ENCODE measurements around the gene FBXL17. TPM values are rescaled to one million over a fixed set of nuclear protein-coding genes. Genes with fewer than 3 reads are reported as not detected.

The FBXL17 gene
- total RNA-seq, 1 donor from 2014 or later: 11.1 TPM

DNA sequence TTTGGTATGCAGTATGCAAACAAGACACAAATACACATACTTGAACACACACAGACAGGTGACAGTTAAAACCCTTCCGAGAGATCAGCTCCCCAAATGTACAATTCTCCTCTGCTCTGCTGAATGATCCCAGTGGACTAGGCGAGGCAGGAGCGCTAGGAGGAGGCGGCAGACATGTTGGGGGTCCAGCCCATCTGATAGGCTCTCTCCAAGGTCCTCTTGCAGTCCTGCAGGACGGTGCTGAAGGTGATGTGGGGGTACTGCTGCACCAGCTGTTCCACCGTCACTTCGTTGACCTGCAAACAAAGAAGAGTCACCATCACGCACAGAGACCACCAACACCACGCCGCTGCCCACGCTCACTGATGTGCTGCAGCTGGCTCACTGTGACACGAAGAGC is 520.3 kb downstream of the FBXL17 start:
- H3K4me1 Mint-ChIP-seq (ENCODE audit: unreplicated experiment): no peaks in the 10 kb centered on the region
- H3K36me3 Mint-ChIP-seq: peaks cover 6% of the 10 kb centered on the region
- DNase-seq (ENCODE audit: extremely low spot score, unreplicated experiment): no peak
- no peak overlapping the region for H3K4me3 Mint-ChIP-seq
- H3K27ac Mint-ChIP-seq: no peak overlapping the region
- peaks cover 7% of the 10 kb centered on the region for H3K9me3 Mint-ChIP-seq
- TF ChIP-seq, protein P1, sequence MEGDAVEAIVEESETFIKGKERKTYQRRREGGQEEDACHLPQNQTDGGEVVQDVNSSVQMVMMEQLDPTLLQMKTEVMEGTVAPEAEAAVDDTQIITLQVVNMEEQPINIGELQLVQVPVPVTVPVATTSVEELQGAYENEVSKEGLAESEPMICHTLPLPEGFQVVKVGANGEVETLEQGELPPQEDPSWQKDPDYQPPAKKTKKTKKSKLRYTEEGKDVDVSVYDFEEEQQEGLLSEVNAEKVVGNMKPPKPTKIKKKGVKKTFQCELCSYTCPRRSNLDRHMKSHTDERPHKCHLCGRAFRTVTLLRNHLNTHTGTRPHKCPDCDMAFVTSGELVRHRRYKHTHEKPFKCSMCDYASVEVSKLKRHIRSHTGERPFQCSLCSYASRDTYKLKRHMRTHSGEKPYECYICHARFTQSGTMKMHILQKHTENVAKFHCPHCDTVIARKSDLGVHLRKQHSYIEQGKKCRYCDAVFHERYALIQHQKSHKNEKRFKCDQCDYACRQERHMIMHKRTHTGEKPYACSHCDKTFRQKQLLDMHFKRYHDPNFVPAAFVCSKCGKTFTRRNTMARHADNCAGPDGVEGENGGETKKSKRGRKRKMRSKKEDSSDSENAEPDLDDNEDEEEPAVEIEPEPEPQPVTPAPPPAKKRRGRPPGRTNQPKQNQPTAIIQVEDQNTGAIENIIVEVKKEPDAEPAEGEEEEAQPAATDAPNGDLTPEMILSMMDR (conservative IDR thresholded peaks at IDR 0.05): no peak
- H3K27me3 Mint-ChIP-seq: no peaks in the 10 kb centered on the region

DNA sequence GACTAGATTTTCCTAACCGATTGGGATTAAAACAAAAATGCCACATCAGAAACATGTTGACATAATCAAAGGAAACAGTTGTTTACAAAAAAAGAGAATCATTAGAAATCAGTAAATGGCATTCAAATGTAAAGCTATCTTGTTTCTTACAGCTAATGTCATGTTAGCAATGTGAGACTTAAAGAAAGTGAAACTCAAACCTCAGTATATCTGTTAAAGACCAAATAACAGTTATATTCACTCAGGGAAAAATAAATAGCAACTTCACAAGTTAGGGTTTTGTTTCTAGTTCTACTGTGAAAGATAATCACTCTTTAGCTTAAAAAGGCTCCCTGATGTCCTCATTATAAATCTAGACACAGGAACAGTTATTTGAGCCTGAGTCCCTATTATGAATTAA is 521.9 kb downstream of the FBXL17 start:
- Mint-ChIP-seq H3K27ac (no peak overlapping the region), H3K36me3 (peaks cover 6% of the 10 kb centered on the region), H3K4me1 (ENCODE audit: unreplicated experiment) (no peaks in the 10 kb centered on the region), H3K9me3 (peaks cover 7% of the 10 kb centered on the region), H3K4me3 (no peak overlapping the region), H3K27me3 (no peaks in the 10 kb centered on the region)
- TF ChIP-seq, protein P1 (conservative IDR thresholded peaks at IDR 0.05): no peak
- no peak for DNase-seq (ENCODE audit: extremely low spot score, unreplicated experiment)

DNA sequence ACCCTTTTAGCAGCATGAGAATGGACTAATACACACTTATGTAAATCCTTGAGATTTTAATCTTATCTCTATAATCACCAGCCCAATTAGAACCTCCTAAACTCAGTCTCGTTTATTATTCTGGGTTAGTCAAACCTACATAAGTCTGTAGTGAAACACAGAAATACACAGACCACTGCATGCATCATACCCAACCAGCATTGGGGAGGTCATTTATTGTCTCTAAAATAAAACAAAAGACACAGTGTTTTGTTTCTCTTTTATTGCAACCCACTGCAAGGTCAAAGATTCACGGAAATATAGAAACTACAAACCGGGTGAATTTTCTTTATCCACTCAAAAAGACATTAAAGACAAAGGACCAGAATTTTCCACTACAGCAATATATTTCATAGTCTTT is 523.1 kb downstream of the FBXL17 start:
- H3K27ac Mint-ChIP-seq: no peak overlapping the region
- H3K36me3 Mint-ChIP-seq: no peaks in the 10 kb centered on the region
- H3K4me1 Mint-ChIP-seq (ENCODE audit: unreplicated experiment): no peaks in the 10 kb centered on the region
- H3K4me3 Mint-ChIP-seq: no peak overlapping the region
- H3K9me3 Mint-ChIP-seq: no peaks in the 10 kb centered on the region
- H3K27me3 Mint-ChIP-seq: no peaks in the 10 kb centered on the region
- TF ChIP-seq, protein P1 (conservative IDR thresholded peaks at IDR 0.05): no peak
- DNase-seq (ENCODE audit: extremely low spot score, unreplicated experiment): no peak

DNA sequence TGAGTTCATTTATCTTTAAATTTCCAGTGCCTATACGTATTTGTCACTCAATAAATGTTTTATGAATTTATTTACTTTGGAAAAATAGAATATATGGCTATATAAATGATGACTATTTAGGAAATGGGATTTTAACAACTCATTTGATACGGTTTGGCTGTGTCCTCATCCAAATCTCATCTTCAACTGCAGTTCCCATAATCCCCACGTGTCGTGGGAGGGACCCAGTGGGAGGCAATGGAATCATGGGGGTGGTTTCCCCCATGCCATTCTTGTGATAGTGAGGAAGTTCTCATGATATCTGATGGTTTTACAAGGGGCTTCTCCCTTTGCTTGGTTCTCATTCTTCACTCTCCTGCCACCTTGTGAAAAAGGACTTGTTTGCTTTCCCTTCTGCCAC is 523.6 kb downstream of the FBXL17 start:
- no peak overlapping the region for H3K4me3 Mint-ChIP-seq
- no peak for DNase-seq (ENCODE audit: extremely low spot score, unreplicated experiment)
- no peaks in the 10 kb centered on the region for H3K4me1 Mint-ChIP-seq (ENCODE audit: unreplicated experiment)

DNA sequence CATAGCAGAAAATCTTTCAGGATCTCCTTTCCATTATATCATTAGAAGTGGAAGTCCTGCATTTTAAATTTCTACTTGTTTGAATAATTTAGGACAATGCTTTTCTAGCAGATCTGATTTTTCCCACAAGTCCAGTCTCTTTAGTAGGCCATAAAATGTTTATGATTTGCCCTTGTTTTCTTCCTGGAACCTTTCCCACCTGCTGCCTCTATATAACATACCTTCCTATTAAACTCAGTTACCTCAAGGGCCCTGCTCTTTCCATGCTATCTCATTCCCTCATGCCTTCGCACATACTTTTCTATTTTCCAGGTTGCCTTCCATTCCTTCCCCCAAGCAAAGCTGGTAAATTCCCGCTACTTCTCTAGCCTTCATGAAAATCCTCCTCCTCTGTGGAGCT is 524.1 kb downstream of the FBXL17 start:
- no peaks in the 10 kb centered on the region for H3K4me1 Mint-ChIP-seq (ENCODE audit: unreplicated experiment)
- no peak overlapping the region for H3K27ac Mint-ChIP-seq
- no peak for DNase-seq (ENCODE audit: extremely low spot score, unreplicated experiment)
- no peaks in the 10 kb centered on the region for H3K36me3 Mint-ChIP-seq
- TF ChIP-seq, protein P1 (conservative IDR thresholded peaks at IDR 0.05): no peak
- H3K9me3 Mint-ChIP-seq: no peaks in the 10 kb centered on the region
- no peaks in the 10 kb centered on the region for H3K27me3 Mint-ChIP-seq
- no peak overlapping the region for H3K4me3 Mint-ChIP-seq

More for the DNA sequence above, 523.6 kb downstream of the FBXL17 start:
- no peaks in the 10 kb centered on the region for H3K36me3 Mint-ChIP-seq
- TF ChIP-seq, protein P1 (conservative IDR thresholded peaks at IDR 0.05): no peak
- no peaks in the 10 kb centered on the region for H3K27me3 Mint-ChIP-seq
- H3K9me3 Mint-ChIP-seq: no peaks in the 10 kb centered on the region
- H3K27ac Mint-ChIP-seq: no peak overlapping the region

DNA sequence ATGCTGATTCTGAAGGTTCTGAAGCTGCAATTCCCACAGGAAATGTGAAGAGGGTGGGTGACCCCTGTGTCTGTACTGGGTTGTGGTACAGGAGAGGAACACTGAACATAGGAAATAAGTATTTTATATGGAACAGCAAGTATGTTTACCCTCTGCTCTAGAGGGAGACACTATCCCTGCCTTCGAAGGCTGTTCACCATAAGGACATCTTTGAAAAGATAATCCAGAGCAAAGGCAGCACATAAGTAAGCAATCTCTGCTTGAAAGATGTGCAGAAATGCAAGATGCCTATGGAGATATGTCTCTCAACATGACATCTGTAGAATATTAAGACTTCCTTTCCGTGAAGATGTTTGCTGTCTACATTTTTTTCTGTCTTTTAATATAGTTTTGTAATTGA is 526.7 kb downstream of the FBXL17 start:
- TF ChIP-seq, protein P1 (conservative IDR thresholded peaks at IDR 0.05): no peak
- Mint-ChIP-seq H3K4me3 (no peak overlapping the region), H3K4me1 (ENCODE audit: unreplicated experiment) (no peaks in the 10 kb centered on the region), H3K27me3 (no peaks in the 10 kb centered on the region), H3K36me3 (no peaks in the 10 kb centered on the region), H3K9me3 (no peaks in the 10 kb centered on the region), H3K27ac (no peak overlapping the region)
- no peak for DNase-seq (ENCODE audit: extremely low spot score, unreplicated experiment)
